SU-DHL-6 (cell line): ENCODE results near the gene CCER1.

Experiments
- EZH2phosphoT487 ChIP-seq: fragments of 200-600 bp; sonication (generic), shearing (Covaris generic); conservative IDR thresholded peaks from 2 replicates; pipeline ENCODE4 v1.6.1; 2018; ENCODE audit warnings: mild to moderate bottlenecking, antibody characterized with exemption, low read length, moderate library complexity, mixed read lengths
- TF ChIP-seq, protein P1 (sequence below): fragments of 200-600 bp; sonication (generic); IDR thresholded peaks from one replicate; pipeline ENCODE4 v1.5.1; 2017; ENCODE audit warnings: antibody characterized with exemption, mild to moderate bottlenecking, low read length, moderate library complexity; ENCODE audit not compliant: insufficient read depth, poor library complexity, severe bottlenecking

- TF ChIP-seq, protein P1, sequence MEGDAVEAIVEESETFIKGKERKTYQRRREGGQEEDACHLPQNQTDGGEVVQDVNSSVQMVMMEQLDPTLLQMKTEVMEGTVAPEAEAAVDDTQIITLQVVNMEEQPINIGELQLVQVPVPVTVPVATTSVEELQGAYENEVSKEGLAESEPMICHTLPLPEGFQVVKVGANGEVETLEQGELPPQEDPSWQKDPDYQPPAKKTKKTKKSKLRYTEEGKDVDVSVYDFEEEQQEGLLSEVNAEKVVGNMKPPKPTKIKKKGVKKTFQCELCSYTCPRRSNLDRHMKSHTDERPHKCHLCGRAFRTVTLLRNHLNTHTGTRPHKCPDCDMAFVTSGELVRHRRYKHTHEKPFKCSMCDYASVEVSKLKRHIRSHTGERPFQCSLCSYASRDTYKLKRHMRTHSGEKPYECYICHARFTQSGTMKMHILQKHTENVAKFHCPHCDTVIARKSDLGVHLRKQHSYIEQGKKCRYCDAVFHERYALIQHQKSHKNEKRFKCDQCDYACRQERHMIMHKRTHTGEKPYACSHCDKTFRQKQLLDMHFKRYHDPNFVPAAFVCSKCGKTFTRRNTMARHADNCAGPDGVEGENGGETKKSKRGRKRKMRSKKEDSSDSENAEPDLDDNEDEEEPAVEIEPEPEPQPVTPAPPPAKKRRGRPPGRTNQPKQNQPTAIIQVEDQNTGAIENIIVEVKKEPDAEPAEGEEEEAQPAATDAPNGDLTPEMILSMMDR: no peak
- TF ChIP-seq EZH2phosphoT487: no peak
Observed at GRCh38 chr12:90902596-90902995, 52.4 kb downstream of the CCER1 start.
